Gastrocnemius medialis (tissue), 4 donors: ENCODE data around the gene SRRM3.

Experiments
- CTCF ChIP-seq, 5 experiments: fragments of 450-650 bp in 3 of 5; fragments of 200-600 bp in 2 of 5; sonication (generic) in 2 of 5; IDR thresholded peaks in 4 of 5; conservative IDR thresholded peaks in 1 of 5; 1 replicate in 4 of 5; 2 replicates in 1 of 5; pipeline ENCODE4 v1.5.1; 2016 to 2019; ENCODE audit warnings: antibody characterized with exemption in 5 of 5, mild to moderate bottlenecking in 3 of 5, moderate library complexity in 3 of 5
- POLR2A ChIP-seq, 2 donors: fragments of 450-650 bp; IDR thresholded peaks; one replicate each; pipeline ENCODE4 v1.6.1; 2017; ENCODE audit warnings: antibody characterized with exemption in 2 of 2, mild to moderate bottlenecking in 2 of 2, moderate library complexity in 2 of 2

DNA sequence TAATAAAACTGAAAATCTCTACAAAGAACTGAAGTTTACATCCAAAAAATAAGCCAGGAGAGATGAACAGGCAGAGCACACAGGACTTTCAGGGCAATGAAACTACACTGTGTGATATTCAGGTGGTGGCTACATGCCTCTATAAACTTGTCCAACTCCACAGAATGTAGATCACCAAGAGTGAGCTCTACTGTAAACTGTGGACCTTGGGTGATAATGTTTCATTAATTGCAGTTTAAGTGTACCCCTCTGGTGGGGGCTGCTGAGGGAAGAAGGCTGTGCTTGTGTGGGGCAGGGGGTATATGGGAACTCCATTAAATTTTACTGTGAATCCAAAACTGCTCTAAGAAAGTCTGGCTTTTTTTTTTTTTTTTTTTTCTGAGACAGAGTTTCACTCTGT, 134.4 kb downstream of the SRRM3 start:
- TF ChIP-seq CTCF (IDR thresholded peaks at IDR 0.05 in 4 of 5, conservative IDR thresholded peaks at IDR 0.05 in 1 of 5) = no peak
- TF ChIP-seq POLR2A (IDR thresholded peaks at IDR 0.05) = no peak
